Neural cell (in vitro differentiated cells): ENCODE results near the gene NACA.

ENCODE experiments used
- EP300 ChIP-seq: fragments of 450-650 bp; conservative IDR thresholded peaks from 2 replicates; pipeline ENCODE4 v1.6.1; 2014; ENCODE audit warnings: antibody characterized with exemption, mild to moderate bottlenecking, moderate library complexity; ENCODE audit not compliant: poor library complexity, severe bottlenecking
- EZH2 ChIP-seq: fragments of 200-600, 300-800 bp; shearing (Covaris generic), sonication (generic); IDR thresholded peaks from 2 replicates; pipeline ENCODE4 v1.6.1; 2014; ENCODE audit warnings: antibody characterized with exemption, low read length, borderline replicate concordance, mild to moderate bottlenecking; ENCODE audit not compliant: insufficient read depth, poor library complexity, severe bottlenecking
- POLR2AphosphoS5 ChIP-seq: IDR thresholded peaks from 2 replicates; pipeline ENCODE4 v1.6.1; 2012
- RAD21 ChIP-seq: fragments of 450-650 bp; conservative IDR thresholded peaks from 2 replicates; pipeline ENCODE4 v1.6.1; 2014; ENCODE audit warnings: antibody characterized with exemption, mild to moderate bottlenecking, moderate library complexity
- SMC3 ChIP-seq: fragments of 450-650 bp; conservative IDR thresholded peaks from 2 replicates; pipeline ENCODE4 v1.6.1; 2014; ENCODE audit warnings: antibody characterized with exemption, mild to moderate bottlenecking, moderate library complexity; ENCODE audit not compliant: poor library complexity
- TAF1 ChIP-seq: IDR thresholded peaks from 2 replicates; pipeline ENCODE4 v1.6.1; 2012; ENCODE audit warnings: low read depth
- TF ChIP-seq, protein P1 (sequence below): fragments of 450-650 bp; IDR thresholded peaks from 2 replicates; pipeline ENCODE4 v1.5.1; 2014; ENCODE audit warnings: antibody characterized with exemption, mild to moderate bottlenecking, moderate library complexity; ENCODE audit not compliant: poor library complexity, severe bottlenecking
- TF ChIP-seq, protein P2 (sequence below): IDR thresholded peaks from 2 replicates; pipeline ENCODE4 v1.6.1; 2012; ENCODE audit warnings: borderline replicate concordance

DNA sequence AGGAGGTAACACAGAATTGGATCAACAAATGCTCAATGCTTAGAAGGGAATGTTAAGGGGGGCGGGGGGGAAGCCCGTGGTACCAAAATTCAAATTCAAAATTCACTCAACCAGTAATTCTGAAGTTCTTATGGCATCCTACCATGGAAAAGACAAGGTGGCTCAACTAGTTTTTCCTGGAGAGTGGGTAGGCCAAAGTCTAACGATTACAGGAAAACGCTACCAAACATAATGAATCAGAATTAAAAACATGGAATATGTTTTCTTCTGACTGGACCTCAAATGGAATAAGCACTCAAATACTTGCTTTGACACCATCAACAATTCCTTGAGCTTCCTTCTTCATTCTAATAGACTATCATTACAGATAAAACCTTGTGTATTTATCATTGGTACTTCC lies 2.3 kb downstream of the NACA start:
- TF ChIP-seq, protein P1, sequence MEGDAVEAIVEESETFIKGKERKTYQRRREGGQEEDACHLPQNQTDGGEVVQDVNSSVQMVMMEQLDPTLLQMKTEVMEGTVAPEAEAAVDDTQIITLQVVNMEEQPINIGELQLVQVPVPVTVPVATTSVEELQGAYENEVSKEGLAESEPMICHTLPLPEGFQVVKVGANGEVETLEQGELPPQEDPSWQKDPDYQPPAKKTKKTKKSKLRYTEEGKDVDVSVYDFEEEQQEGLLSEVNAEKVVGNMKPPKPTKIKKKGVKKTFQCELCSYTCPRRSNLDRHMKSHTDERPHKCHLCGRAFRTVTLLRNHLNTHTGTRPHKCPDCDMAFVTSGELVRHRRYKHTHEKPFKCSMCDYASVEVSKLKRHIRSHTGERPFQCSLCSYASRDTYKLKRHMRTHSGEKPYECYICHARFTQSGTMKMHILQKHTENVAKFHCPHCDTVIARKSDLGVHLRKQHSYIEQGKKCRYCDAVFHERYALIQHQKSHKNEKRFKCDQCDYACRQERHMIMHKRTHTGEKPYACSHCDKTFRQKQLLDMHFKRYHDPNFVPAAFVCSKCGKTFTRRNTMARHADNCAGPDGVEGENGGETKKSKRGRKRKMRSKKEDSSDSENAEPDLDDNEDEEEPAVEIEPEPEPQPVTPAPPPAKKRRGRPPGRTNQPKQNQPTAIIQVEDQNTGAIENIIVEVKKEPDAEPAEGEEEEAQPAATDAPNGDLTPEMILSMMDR: no peak
- TF ChIP-seq TAF1 (no peak), SMC3 (no peak), POLR2AphosphoS5 (no peak), EP300 (no peak), EZH2 (no peak), RAD21 (no peak)
- TF ChIP-seq, protein P2, sequence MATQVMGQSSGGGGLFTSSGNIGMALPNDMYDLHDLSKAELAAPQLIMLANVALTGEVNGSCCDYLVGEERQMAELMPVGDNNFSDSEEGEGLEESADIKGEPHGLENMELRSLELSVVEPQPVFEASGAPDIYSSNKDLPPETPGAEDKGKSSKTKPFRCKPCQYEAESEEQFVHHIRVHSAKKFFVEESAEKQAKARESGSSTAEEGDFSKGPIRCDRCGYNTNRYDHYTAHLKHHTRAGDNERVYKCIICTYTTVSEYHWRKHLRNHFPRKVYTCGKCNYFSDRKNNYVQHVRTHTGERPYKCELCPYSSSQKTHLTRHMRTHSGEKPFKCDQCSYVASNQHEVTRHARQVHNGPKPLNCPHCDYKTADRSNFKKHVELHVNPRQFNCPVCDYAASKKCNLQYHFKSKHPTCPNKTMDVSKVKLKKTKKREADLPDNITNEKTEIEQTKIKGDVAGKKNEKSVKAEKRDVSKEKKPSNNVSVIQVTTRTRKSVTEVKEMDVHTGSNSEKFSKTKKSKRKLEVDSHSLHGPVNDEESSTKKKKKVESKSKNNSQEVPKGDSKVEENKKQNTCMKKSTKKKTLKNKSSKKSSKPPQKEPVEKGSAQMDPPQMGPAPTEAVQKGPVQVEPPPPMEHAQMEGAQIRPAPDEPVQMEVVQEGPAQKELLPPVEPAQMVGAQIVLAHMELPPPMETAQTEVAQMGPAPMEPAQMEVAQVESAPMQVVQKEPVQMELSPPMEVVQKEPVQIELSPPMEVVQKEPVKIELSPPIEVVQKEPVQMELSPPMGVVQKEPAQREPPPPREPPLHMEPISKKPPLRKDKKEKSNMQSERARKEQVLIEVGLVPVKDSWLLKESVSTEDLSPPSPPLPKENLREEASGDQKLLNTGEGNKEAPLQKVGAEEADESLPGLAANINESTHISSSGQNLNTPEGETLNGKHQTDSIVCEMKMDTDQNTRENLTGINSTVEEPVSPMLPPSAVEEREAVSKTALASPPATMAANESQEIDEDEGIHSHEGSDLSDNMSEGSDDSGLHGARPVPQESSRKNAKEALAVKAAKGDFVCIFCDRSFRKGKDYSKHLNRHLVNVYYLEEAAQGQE: no peak
